ENCODE data around the gene FBH1. TPM values are rescaled to one million over a fixed set of nuclear protein-coding genes. Genes with fewer than 3 reads are reported as not detected.

The FBH1 gene
- total and polyA plus RNA-seq, 10 of the 15 experiments (the other 5 are each of a cell fraction or from before 2014, with no cell fraction given) = 6.1 to 67.6 (median 47.2) TPM

DNA sequence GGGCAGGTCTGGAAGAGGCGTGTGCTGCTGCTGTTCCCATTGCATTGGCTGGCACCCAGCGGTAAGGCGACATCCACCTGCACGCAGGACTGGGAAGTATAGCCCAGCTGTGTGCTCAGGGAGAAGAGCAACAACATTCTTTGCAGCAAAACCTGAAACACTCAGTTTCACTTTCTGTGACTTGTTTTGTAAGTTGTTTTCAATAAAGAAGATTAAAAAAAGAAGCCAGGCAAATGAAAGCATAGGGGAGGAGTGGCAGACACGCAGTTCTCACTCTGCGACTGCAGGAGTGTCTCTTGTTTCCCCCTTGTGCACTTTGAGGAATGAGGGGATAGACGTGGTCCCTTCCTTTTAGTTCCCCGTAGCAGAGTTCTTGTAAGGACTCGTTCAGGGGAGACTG, 5.8 kb downstream of the FBH1 start:
- Histone ChIP-seq H3K4me3 (peak overlapping the region; percentile 54; the same call in 1 of the 2 replicates), H3K4me1 (ENCODE audit: control insufficient read depth, insufficient read depth, low read length) (peaks cover 26% of the 10 kb centered on the region), H3K36me3 (ENCODE audit: control insufficient read depth in 2 of 2, insufficient read depth in 2 of 2, low read length in 1 of 2) (peaks cover 1 to 14% of the 10 kb centered on the region in 2 experiments; a peak in 3 of 4 replicates), H3K79me2 (ENCODE audit: control insufficient read depth, insufficient read depth, low read length) (peaks cover 50% of the 10 kb centered on the region), H2AFZ (ENCODE audit: control insufficient read depth, low read depth, low read length) (no peak overlapping the region), H3K27me3 (replicated peaks in 1 of 2; ENCODE audit: control insufficient read depth in 2 of 2, insufficient read depth in 2 of 2, low read length in 1 of 2) (no peaks in the 10 kb centered on the region), H3K9ac (ENCODE audit: control insufficient read depth, insufficient read depth, low read length) (peak overlapping the region; percentile 72), H3K27ac (ENCODE audit: control insufficient read depth, insufficient read depth) (peak overlapping the region; percentile 81), H3K4me2 (ENCODE audit: control insufficient read depth, insufficient read depth) (peak overlapping the region; percentile 96), H3K9me3 (replicated peaks; ENCODE audit: control insufficient read depth, insufficient read depth, low read length) (peaks cover 3% of the 10 kb centered on the region), H4K20me1 (ENCODE audit: control insufficient read depth, insufficient read depth) (no peaks in the 10 kb centered on the region; the same call in 1 of the 2 replicates)
- SMC1A ChIA-PET (ENCODE audit: uncharacterized antibody, unreplicated experiment) = interaction anchor here (1.0 to 2.1 kb wide), 4 partner anchors 10 to 86 kb away, joined by 3 to 6 read pairs (median 5); no protein-coding TSS in a partner anchor
- DNase-seq (ENCODE audit: low read depth, low spot score) (peak; percentile 45), FAIRE-seq (peak; percentile 87), ATAC-seq (peak; percentile 75)
- CTCF ChIA-PET = interaction anchor here (0.5 to 1.6 kb wide), 3 partner anchors 10 to 190 kb away, joined by 3 to 5 read pairs (median 4); no protein-coding TSS in a partner anchor
- no TSS peak for BruUV-seq (replicated peaks)
- RAD21 ChIA-PET (ENCODE audit: unreplicated experiment) = interaction anchor here (1.2 to 1.9 kb wide), 3 partner anchors 10 to 89 kb away, joined by 3 to 5 read pairs (median 4); no protein-coding TSS in a partner anchor
- in situ Hi-C loops (cut with MboI) (no loop called here), intact Hi-C loops (cut with micrococcal nuclease; ENCODE audit: unreplicated experiment) (no loop called here)
- 21% methylated on average over 9 of the region's 9 CpGs for WGBS (ENCODE audit: insufficient coverage, insufficient replicate concordance, low lambda C conversion rate, missing lambda C conversion rate)
- POLR2A ChIA-PET = no interaction called here
- TF ChIP-seq EP300 (IDR thresholded peaks at IDR 0.05; ENCODE audit: borderline replicate concordance in 1 of 2, control insufficient read depth in 1 of 2, low read depth in 2 of 2, low read length in 2 of 2) (0 out of 4 replicates have a peak, but pooled peaks of 1 of the 2 experiments have one; percentile 26), IKZF1 (conservative IDR thresholded peaks at IDR 0.05) (0 out of 2 replicates have a peak, but pooled peaks have one; percentile 15), NFIC (IDR thresholded peaks at IDR 0.05; ENCODE audit: low read depth, low read length) (no peak), SUPT20H (IDR thresholded peaks at IDR 0.05; ENCODE audit: borderline replicate concordance, control insufficient read depth, low read depth, low read length) (no peak), CHD1 (IDR thresholded peaks at IDR 0.05; ENCODE audit: low read depth, low read length) (no peak), NRF1 (conservative IDR thresholded peaks at IDR 0.05; ENCODE audit: low read depth, low read length) (no peak), YBX1 (IDR thresholded peaks at IDR 0.05) (no peak), SP1 (IDR thresholded peaks at IDR 0.05; ENCODE audit: low read depth, low read length) (no peak), FOS (IDR thresholded peaks at IDR 0.05; ENCODE audit: borderline replicate concordance, extremely low read depth, insufficient read length) (no peak), SMAD5 (IDR thresholded peaks at IDR 0.05; ENCODE audit: low read depth) (no peak), IKZF2 (IDR thresholded peaks at IDR 0.05) (peak; percentile 24 to 33; a peak in 2 of 4 replicates), TCF12 (IDR thresholded peaks at IDR 0.05; ENCODE audit: low read depth, low read length) (0 out of 2 replicates have a peak, but pooled peaks have one; percentile 41), ATF7 (IDR thresholded peaks at IDR 0.05; ENCODE audit: low read depth) (no peak), SREBF2 (IDR thresholded peaks at IDR 0.05; ENCODE audit: low read length) (no peak), ETV6 (conservative IDR thresholded peaks at IDR 0.05 in 1 of 2, IDR thresholded peaks at IDR 0.05 in 1 of 2; ENCODE audit: borderline replicate concordance in 1 of 2, low read depth in 1 of 2) (no peak)
- TF ChIP-seq, protein P1, sequence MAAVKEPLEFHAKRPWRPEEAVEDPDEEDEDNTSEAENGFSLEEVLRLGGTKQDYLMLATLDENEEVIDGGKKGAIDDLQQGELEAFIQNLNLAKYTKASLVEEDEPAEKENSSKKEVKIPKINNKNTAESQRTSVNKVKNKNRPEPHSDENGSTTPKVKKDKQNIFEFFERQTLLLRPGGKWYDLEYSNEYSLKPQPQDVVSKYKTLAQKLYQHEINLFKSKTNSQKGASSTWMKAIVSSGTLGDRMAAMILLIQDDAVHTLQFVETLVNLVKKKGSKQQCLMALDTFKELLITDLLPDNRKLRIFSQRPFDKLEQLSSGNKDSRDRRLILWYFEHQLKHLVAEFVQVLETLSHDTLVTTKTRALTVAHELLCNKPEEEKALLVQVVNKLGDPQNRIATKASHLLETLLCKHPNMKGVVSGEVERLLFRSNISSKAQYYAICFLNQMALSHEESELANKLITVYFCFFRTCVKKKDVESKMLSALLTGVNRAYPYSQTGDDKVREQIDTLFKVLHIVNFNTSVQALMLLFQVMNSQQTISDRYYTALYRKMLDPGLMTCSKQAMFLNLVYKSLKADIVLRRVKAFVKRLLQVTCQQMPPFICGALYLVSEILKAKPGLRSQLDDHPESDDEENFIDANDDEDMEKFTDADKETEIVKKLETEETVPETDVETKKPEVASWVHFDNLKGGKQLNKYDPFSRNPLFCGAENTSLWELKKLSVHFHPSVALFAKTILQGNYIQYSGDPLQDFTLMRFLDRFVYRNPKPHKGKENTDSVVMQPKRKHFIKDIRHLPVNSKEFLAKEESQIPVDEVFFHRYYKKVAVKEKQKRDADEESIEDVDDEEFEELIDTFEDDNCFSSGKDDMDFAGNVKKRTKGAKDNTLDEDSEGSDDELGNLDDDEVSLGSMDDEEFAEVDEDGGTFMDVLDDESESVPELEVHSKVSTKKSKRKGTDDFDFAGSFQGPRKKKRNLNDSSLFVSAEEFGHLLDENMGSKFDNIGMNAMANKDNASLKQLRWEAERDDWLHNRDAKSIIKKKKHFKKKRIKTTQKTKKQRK (IDR thresholded peaks at IDR 0.05; ENCODE audit: low read depth, low read length) = no peak
- TF ChIP-seq, protein P2, sequence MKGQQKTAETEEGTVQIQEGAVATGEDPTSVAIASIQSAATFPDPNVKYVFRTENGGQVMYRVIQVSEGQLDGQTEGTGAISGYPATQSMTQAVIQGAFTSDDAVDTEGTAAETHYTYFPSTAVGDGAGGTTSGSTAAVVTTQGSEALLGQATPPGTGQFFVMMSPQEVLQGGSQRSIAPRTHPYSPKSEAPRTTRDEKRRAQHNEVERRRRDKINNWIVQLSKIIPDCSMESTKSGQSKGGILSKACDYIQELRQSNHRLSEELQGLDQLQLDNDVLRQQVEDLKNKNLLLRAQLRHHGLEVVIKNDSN (IDR thresholded peaks at IDR 0.05; ENCODE audit: borderline replicate concordance, extremely low read length, insufficient read depth, low read depth, low read length) = no peak

Data from GM12878 (cell line).